ENCODE data around the gene EFCAB9. TPM values are rescaled to one million over a fixed set of nuclear protein-coding genes. Genes with fewer than 3 reads are reported as not detected.

EFCAB9 gene
- total RNA-seq, 2 donors from 2014 or later, result not detected

Other genes starting within 250 kb of the EFCAB9 start
- 10 to 100 TPM; 34.1 to 37.5 TPM for gene FBXW11, start 187.5 kb upstream of the EFCAB9 start, total RNA-seq
- gene STK10, start 5.9 kb upstream of the EFCAB9 start, total RNA-seq, result 10 to 100 TPM; 32.6 to 35.7 TPM
- gene UBTD2, start 89.6 kb downstream of the EFCAB9 start, total RNA-seq, result 10 to 100 TPM; 20.9 to 25.1 TPM

All from left colon (tissue), 2 donors.